ENCODE results near the gene TSPAN13. TPM values are rescaled to one million over a fixed set of nuclear protein-coding genes. Genes with fewer than 3 reads are reported as not detected.

The TSPAN13 gene
- total and polyA plus RNA-seq, 10 of the 15 experiments (the other 5 are each of a cell fraction or from before 2014, with no cell fraction given) = 0.26 to 0.37 TPM; not detected in 8

- no peaks in the 10 kb centered on the region for H3K79me2 ChIP-seq (ENCODE audit: control insufficient read depth, insufficient read depth, low read length)
- no peaks in the 10 kb centered on the region for H4K20me1 ChIP-seq (ENCODE audit: control insufficient read depth, insufficient read depth)
- H3K9me3 ChIP-seq (replicated peaks; ENCODE audit: control insufficient read depth, insufficient read depth, low read length) = no peaks in the 10 kb centered on the region
- TF ChIP-seq MXI1 (IDR thresholded peaks at IDR 0.05; ENCODE audit: low read depth, low read length) (no peak), CBFB (IDR thresholded peaks at IDR 0.05; ENCODE audit: low read depth) (no peak), SREBF1 (IDR thresholded peaks at IDR 0.05; ENCODE audit: low read length) (no peak), HDGF (IDR thresholded peaks at IDR 0.05) (no peak)
- no peak overlapping the region for H3K27ac ChIP-seq (ENCODE audit: control insufficient read depth, insufficient read depth)
- H3K36me3 ChIP-seq (ENCODE audit: control insufficient read depth in 2 of 2, insufficient read depth in 2 of 2, low read length in 1 of 2) = no peaks in the 10 kb centered on the region
- H3K9ac ChIP-seq (ENCODE audit: control insufficient read depth, insufficient read depth, low read length) = no peak overlapping the region
- ChIA-PET SMC1A (ENCODE audit: uncharacterized antibody, unreplicated experiment) (no interaction called here), POLR2A (no interaction called here), RAD21 (ENCODE audit: unreplicated experiment) (no interaction called here), CTCF (no interaction called here)
- no peaks in the 10 kb centered on the region; a peak in 2 of 4 replicates for H3K27me3 ChIP-seq (replicated peaks in 1 of 2; ENCODE audit: control insufficient read depth in 2 of 2, insufficient read depth in 2 of 2, low read length in 1 of 2)
- H3K4me1 ChIP-seq (ENCODE audit: control insufficient read depth, insufficient read depth, low read length) = no peaks in the 10 kb centered on the region
- ATAC-seq (no peak), DNase-seq (ENCODE audit: low read depth, low spot score) (no peak), FAIRE-seq (no peak)
- H2AFZ ChIP-seq (ENCODE audit: control insufficient read depth, low read depth, low read length) = no peak overlapping the region
- WGBS (ENCODE audit: insufficient coverage, insufficient replicate concordance, low lambda C conversion rate, missing lambda C conversion rate) = 61% methylated on average over 1 of the region's 1 CpG
- in situ Hi-C loops (cut with MboI) (no loop called here), intact Hi-C loops (cut with micrococcal nuclease; ENCODE audit: unreplicated experiment) (no loop called here)
- no peak overlapping the region for H3K4me3 ChIP-seq
- no peak overlapping the region for H3K4me2 ChIP-seq (ENCODE audit: control insufficient read depth, insufficient read depth)
- no TSS peak for BruUV-seq (replicated peaks)
Measured at GRCh38 chr7:16741676-16742075, 11.9 kb upstream of the TSPAN13 start.

GRCh38 chr7:16742547-16742946 lies 11.0 kb upstream of the TSPAN13 start:
- no peaks in the 10 kb centered on the region for H4K20me1 ChIP-seq (ENCODE audit: control insufficient read depth, insufficient read depth)
- no peak for DNase-seq (ENCODE audit: low read depth, low spot score)
- POLR2A ChIA-PET = no interaction called here
- H3K9ac ChIP-seq (ENCODE audit: control insufficient read depth, insufficient read depth, low read length) = no peak overlapping the region
- no peak overlapping the region for H2AFZ ChIP-seq (ENCODE audit: control insufficient read depth, low read depth, low read length)
- in situ Hi-C loops (cut with MboI) (no loop called here), intact Hi-C loops (cut with micrococcal nuclease; ENCODE audit: unreplicated experiment) (no loop called here)
- CTCF ChIA-PET = no interaction called here
- BruUV-seq (replicated peaks) = no TSS peak
- TF ChIP-seq PKNOX1 (IDR thresholded peaks at IDR 0.05) = no peak
- no peaks in the 10 kb centered on the region for H3K9me3 ChIP-seq (replicated peaks; ENCODE audit: control insufficient read depth, insufficient read depth, low read length)
- no peak for FAIRE-seq
- no peak overlapping the region for H3K4me2 ChIP-seq (ENCODE audit: control insufficient read depth, insufficient read depth)
- H3K27ac ChIP-seq (ENCODE audit: control insufficient read depth, insufficient read depth) = no peak overlapping the region
- SMC1A ChIA-PET (ENCODE audit: uncharacterized antibody, unreplicated experiment) = no interaction called here
- no peaks in the 10 kb centered on the region for H3K4me1 ChIP-seq (ENCODE audit: control insufficient read depth, insufficient read depth, low read length)
- no peaks in the 10 kb centered on the region for H3K36me3 ChIP-seq (ENCODE audit: control insufficient read depth in 2 of 2, insufficient read depth in 2 of 2, low read length in 1 of 2)
- RAD21 ChIA-PET (ENCODE audit: unreplicated experiment) = no interaction called here
- no peak overlapping the region for H3K4me3 ChIP-seq
- H3K27me3 ChIP-seq (replicated peaks in 1 of 2; ENCODE audit: control insufficient read depth in 2 of 2, insufficient read depth in 2 of 2, low read length in 1 of 2) = no peaks in the 10 kb centered on the region; a peak in 1 of 4 replicates
- 8% methylated on average over 3 of the region's 3 CpGs for WGBS (ENCODE audit: insufficient coverage, insufficient replicate concordance, low lambda C conversion rate, missing lambda C conversion rate)
- no peaks in the 10 kb centered on the region for H3K79me2 ChIP-seq (ENCODE audit: control insufficient read depth, insufficient read depth, low read length)
- no peak for ATAC-seq

Data from GM12878 (cell line).